KG1 (cell line): ENCODE results near the gene S100A3.

Source experiments
- DNase-seq: peaks from one replicate; lab custom pipeline; 2025; lab: John Stamatoyannopoulos, UW

The S100A3 gene

GRCh38 chr1:153509036-153509435 lies 40.0 kb downstream of the S100A3 start:
- DNase-seq = no peak

- DNase-seq = no peak
These were observed 41.0 kb downstream of the S100A3 start for GRCh38 chr1:153507926-153508583.

- no peak for DNase-seq
These were observed 42.1 kb downstream of the S100A3 start for GRCh38 chr1:153506831-153507413.

GRCh38 chr1:153506386-153506785 lies 42.7 kb downstream of the S100A3 start:
- DNase-seq = no peak

GRCh38 chr1:153505576-153505975 lies 43.5 kb downstream of the S100A3 start:
- no peak for DNase-seq

GRCh38 chr1:153503766-153504165 lies 45.3 kb downstream of the S100A3 start:
- no peak for DNase-seq

GRCh38 chr1:153498746-153499145 lies 50.3 kb downstream of the S100A3 start:
- DNase-seq = no peak
